ENCODE data around the gene ADSS1.

Gene ADSS1

DNA sequence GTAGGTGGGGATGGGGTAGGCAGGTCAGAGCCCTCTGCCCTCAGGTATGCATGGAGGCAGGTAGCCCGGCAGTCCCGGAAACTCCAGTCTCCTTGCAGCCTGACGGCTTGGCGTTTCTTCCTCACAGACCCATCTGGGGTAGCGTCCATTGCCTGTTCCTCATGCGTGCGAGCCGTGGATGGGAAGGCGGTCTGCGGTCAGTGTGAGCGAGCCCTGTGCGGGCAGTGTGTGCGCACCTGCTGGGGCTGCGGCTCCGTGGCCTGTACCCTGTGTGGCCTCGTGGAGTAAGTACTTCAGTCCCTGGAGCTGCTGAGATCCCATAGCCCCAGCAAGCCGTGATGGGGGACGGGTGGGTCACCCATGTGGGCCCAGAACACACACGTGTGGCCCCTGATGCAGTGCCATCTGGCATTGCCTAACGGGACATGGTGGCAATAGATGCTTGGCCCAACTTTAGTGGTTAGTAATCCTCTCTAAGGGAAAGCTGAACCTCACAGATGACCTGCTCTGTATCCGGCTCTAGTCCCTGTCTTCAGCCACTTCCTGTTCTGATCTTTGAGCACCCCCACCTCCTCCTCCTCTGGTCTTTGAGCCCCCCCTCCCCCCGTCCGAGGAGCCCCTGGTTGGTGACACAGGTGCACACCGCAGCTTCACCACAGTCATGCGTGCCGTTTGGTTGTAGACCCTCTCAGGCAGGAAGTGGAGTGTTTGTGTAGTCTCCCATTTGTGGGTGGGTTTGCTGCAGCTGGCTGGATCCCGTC lies 32.6 kb downstream of the ADSS1 start:
- peak overlapping the region; percentile 97 for H3K4me3 ChIP-seq (ENCODE audit: low read length)
- DNase-seq (ENCODE audit: low read depth, low spot score), result peak; percentile 93

- H3K4me3 ChIP-seq (ENCODE audit: low read length), result peak overlapping the region; percentile 97
- DNase-seq (ENCODE audit: low read depth, low spot score), result no peak
These were observed 33.2 kb downstream of the ADSS1 start for GRCh38 chr14:104757238-104757585.

DNA sequence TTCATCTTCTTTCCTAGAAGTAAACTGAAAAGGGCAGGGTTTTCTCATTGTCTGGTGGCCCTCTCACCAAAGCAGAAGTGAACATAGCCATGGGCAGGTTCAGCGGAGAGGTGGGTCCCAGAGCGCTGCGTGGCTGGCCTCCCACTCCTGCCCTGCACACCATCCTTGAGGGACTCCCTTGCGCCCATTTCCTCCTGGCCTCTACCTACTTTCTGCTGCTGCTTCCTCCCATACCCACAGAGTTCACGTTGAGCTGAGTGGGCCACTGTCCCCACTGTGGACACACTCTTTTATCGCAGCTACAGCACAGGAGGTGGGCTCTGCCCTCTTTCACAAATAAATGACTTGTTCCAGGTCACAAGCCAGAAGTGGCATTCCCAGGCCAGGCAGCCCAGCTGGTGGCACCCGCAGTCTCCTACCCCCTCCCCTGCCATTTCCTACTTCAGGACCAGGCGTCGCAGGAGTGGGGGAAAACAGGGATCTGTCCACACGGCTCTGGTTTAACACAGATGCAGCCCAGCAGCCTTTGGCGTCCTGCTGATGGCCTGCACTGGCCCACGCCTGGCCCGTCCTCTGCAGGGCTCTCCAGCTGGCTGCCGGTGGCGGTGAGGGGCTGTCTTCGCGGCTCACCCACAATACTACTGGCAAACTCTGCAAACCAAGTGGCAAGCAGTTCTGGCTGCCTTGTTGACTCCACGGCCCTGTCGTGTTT lies 33.8 kb downstream of the ADSS1 start:
- no peak for DNase-seq (ENCODE audit: low read depth, low spot score)
- H3K4me3 ChIP-seq (ENCODE audit: low read length), result peak overlapping the region; percentile 97

GRCh38 chr14:104758981-104759969 lies 35.2 kb downstream of the ADSS1 start:
- no peak overlapping the region for H3K4me3 ChIP-seq (ENCODE audit: low read length)
- no peak for DNase-seq (ENCODE audit: low read depth, low spot score)

DNA sequence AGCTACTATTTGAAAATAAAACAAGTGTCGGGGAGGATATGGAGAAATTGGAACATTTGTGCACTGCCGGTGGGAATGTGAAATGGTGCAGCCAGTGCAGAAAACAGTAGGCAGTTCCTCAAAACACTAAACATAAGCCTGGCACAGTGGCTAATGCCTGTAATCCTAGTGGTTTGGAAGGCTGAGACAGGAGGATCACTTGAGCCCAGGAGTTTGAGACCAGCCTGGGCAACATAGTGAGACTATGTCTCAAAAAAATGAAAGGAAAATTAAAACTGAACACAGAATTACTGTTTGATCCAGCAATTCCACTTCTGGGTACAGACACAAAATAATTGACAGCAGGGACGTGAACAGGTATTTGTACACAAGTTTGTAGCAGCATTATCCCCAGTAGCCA lies 41.5 kb downstream of the ADSS1 start:
- H3K4me3 ChIP-seq (ENCODE audit: low read length), result no peak overlapping the region

DNA sequence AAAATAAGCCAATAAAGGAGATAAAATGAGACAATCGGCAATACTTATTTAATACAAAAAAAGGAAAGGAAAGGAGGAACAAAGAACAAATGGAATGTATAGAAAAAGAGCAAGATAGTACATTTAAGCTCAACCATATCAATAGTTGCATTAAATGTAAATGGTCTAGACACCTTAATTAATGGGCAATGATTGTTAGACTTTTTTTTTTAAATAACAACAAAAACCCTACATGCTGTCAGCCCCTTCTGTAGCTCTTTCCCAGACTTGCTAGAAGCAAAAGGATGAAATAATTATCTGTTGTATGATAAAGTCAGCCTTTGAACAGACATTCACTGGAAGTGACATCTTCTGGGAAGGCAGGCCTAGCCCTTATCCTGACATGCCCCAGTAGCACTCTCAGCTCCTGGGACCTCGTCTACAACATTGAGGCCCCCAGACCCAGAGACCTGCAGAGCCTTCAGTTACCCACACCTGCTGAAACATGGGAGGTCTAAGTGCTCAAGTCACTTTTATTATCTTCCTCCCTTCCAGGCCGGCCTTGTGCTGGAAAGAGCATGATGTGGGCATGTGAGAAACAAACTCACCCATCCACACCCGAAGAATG lies 42.3 kb downstream of the ADSS1 start:
- no peak for DNase-seq (ENCODE audit: low read depth, low spot score)
- no peak overlapping the region for H3K4me3 ChIP-seq (ENCODE audit: low read length)

More for the DNA sequence above, 41.5 kb downstream of the ADSS1 start:
- DNase-seq (ENCODE audit: low read depth, low spot score), result no peak

- no peak for DNase-seq (ENCODE audit: low read depth, low spot score)
- no peak overlapping the region for H3K4me3 ChIP-seq (ENCODE audit: low read length)
These were observed 43.0 kb downstream of the ADSS1 start for GRCh38 chr14:104766863-104767633.

DNA sequence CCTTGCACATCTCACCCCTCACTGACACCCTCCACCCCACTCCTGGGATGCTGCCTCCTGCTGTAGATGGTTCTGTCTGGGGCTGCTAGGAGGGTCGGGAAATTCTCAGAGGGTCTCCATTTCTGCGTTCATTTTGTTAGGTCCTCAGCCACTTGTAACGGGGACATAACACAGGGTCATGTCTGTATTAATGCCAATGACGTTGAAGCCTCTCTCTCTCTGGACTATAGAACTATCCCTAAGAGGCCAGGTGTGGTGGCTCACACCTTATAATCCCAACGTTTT lies 43.5 kb downstream of the ADSS1 start:
- DNase-seq (ENCODE audit: low read depth, low spot score), result no peak
- no peak overlapping the region for H3K4me3 ChIP-seq (ENCODE audit: low read length)

GRCh38 chr14:104768437-104769323 lies 44.7 kb downstream of the ADSS1 start:
- H3K4me3 ChIP-seq (ENCODE audit: low read length), result no peak overlapping the region
- DNase-seq (ENCODE audit: low read depth, low spot score), result peak; percentile 58

DNA sequence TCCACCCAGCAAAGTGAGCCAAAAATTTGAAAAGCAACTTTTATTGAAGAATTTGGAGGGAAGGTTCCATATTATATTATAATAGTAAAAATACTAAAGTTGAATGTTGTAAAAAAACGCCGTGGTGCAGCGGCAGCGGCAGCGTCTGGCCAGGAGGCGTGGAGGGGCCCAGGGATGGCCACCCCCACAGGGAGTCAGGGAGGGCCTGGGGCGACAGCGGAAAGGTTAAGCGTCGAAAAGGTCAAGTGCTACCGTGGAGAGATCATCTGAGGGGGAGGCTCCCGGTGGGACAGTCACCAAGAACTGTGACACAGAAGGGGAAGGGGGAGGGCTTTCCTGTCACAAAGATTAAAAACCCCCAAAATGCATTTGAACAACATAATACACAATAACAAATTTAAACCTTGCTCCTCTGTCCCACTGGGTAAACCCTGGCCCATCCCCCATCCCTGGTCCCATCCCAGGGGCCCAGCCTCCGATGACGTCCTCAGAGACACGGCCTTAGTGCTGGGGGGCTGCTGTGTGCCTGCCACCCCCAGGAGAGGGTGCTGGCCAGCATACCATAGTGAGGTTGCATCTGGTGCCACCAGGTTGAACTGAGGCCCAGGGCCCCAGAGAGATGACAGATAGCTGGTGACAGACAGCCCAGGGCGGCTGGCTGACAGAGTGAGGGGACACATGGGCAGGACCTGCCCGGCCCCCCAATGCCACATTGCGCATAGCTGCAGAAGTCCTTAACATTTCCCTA lies 45.5 kb downstream of the ADSS1 start:
- DNase-seq (ENCODE audit: low read depth, low spot score), result no peak
- H3K4me3 ChIP-seq (ENCODE audit: low read length), result no peak overlapping the region

DNA sequence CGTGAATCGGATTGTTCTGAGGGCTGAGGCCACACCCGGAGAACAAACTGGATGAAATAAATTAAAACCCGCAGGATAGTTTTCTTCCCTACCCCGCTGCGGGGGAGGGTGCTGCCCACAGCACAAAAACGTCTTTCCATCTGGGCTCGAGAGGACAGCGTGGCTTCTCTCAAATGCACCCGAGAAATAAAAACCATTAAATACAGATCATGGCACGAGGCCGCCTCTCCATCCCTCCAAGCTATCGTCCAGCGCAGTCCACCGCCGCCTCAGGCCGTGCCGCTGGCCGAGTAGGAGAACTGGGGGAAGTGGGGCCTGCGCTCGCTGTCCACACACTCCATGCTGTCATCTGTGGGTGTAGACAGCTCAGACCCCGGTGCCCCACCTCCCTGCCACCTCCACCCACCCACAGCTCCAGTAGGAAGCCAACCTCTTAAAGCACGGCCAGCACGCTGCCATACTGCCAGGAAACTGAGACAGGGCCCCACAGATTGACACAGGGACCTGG lies 46.1 kb downstream of the ADSS1 start:
- DNase-seq (ENCODE audit: low read depth, low spot score), result no peak
- no peak overlapping the region for H3K4me3 ChIP-seq (ENCODE audit: low read length)

DNA sequence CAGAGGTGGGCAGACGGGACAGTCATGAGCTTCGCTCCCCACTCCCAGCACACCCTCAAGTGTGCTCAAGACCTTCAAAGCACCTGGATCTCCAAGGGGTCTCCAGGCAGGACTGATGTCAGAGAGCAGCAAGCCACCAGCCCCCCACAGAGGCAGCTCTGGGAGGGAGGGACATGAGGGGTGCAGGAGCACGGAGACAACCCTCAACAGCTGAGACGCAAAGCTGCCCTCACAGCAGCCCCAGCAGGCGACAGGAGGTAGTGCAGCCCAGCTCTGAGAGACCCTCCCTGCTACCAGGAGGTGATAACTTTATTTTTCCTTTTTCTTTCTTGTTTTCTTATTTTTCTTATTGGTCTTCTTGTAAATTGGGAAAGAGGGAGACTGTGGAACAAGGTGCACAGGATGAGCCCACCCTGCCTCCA lies 46.8 kb downstream of the ADSS1 start:
- no peak for DNase-seq (ENCODE audit: low read depth, low spot score)
- H3K4me3 ChIP-seq (ENCODE audit: low read length), result no peak overlapping the region

DNA sequence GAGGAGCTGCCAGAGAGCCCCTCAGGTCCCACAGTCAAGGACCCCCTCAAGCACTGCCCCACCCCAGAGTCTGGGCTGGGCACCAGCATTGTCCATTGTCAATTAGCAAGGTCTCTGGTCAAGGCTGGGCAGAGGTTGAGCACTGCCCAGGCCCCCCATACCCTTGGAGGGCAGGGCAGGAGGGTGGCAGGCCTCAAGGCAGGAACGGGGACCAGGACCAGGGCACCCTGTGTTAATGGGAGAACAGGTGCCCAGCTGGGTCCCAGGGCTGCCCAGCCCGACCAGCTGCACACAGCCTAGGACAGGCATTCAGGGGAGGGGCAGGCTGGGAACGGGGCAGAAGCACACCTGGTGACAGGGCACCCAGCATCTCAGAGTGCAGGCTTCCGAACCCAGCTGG lies 47.3 kb downstream of the ADSS1 start:
- no peak for DNase-seq (ENCODE audit: low read depth, low spot score)
- H3K4me3 ChIP-seq (ENCODE audit: low read length), result no peak overlapping the region

- H3K4me3 ChIP-seq (ENCODE audit: low read length), result no peak overlapping the region
- no peak for DNase-seq (ENCODE audit: low read depth, low spot score)
These were observed 48.1 kb downstream of the ADSS1 start for GRCh38 chr14:104771918-104772706.

DNA sequence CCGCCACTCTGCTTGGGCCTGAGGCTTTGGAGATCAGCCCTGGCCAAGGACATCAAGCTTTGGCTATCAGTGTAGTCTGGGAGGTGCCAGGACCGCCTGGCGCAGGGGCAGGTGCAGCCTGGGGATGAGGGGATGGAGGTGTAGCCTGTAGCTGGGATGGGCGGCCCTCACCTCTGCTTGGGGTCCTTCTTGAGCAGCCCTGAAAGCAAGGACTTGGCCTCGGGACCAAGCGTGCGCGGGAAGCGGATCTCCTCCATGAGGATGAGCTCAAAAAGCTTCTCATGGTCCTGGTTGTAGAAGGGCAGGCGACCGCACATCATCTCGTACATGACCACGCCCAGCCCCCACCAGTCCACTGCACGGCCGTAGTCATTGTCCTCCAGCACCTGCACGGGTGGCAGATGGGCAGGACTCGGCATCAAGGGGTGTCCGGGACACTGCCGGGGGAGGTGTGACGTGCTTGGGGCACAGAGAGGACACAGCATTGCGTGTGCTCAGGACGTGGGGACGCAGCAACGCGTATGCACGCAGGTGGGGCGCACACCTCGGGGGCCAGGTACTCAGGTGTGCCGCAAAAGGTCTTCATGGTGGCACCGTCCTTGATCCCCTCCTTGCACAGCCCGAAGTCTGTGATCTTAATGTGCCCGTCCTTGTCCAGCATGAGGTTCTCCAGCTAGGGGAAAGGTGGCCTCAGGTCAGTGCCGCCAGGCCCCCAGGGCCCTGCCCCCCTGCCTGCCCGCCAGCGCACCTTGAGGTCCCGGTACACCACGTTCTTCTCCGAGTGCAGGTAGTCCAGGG lies 48.9 kb downstream of the ADSS1 start:
- no peak for DNase-seq (ENCODE audit: low read depth, low spot score)
- H3K4me3 ChIP-seq (ENCODE audit: low read length), result no peak overlapping the region

Measured in Jurkat, Clone E6-1 (cell line).